Thyroid gland (tissue), 4 donors: ENCODE results near the gene MAPK7. TPM values are rescaled to one million over a fixed set of nuclear protein-coding genes. Genes with fewer than 3 reads are reported as not detected.

Experiments used
- DNase-seq, 2 donors: peaks; one replicate each; pipeline ENCODE4 v3.0.0-alpha.2; 2019
- H3K27ac ChIP-seq, 3 donors: fragments of 200-600 bp; sonication (generic); 1 replicate in 2 of 3; 2 replicates in 1 of 3; pipeline ENCODE4 v1.5.1; 2016 to 2019; ENCODE audit warnings: mild to moderate bottlenecking in 1 of 3, moderate library complexity in 1 of 3
- H3K27me3 ChIP-seq: fragments of 200-600 bp; sonication (generic); one replicate; pipeline ENCODE4 v1.5.1; 2019
- H3K36me3 ChIP-seq, 2 donors: fragments of 200-600 bp; sonication (generic); one replicate each; pipeline ENCODE4 v1.5.1; 2016 to 2019
- H3K4me1 ChIP-seq, 2 donors: fragments of 200-600 bp; sonication (generic); one replicate each; pipeline ENCODE4 v1.5.1; 2017 to 2019
- H3K4me3 ChIP-seq, 3 donors: fragments of 200-600 bp; sonication (generic); replicated peaks in 1 of 3; 1 replicate in 2 of 3; 2 replicates in 1 of 3; pipeline ENCODE4 v1.5.1; 2016; ENCODE audit warnings: mild to moderate bottlenecking in 1 of 3
- H3K9me3 ChIP-seq: fragments of 200-600 bp; sonication (generic); one replicate; pipeline ENCODE4 v1.5.1; 2017
- CTCF ChIP-seq, 6 experiments: fragments of 200-600 bp in 3 of 6; fragments of 450-650 bp in 3 of 6; sonication (generic) in 3 of 6; IDR thresholded peaks; one replicate each; pipeline ENCODE4 v1.5.1; 2016 to 2019; ENCODE audit warnings: antibody characterized with exemption in 6 of 6, mild to moderate bottlenecking in 2 of 6, inconsistent platforms in 1 of 6, moderate library complexity in 1 of 6
- POLR2A ChIP-seq, 2 donors: fragments of 450-650 bp; IDR thresholded peaks; one replicate each; pipeline ENCODE4 v1.6.1; 2017; ENCODE audit warnings: antibody characterized with exemption in 2 of 2, mild to moderate bottlenecking in 2 of 2, moderate library complexity in 1 of 2
- WGBS, 2 donors: methylation state at CpG; one replicate each; pipeline ENCODE4 v1.1.5; 2017; 5-methylcytosine and 5-hydroxymethylcytosine counted together
- intact Hi-C: fragments of 100-400 bp; cut with DNase I; formaldehyde crosslinking; loops from one replicate; pipeline ENCODE4 v1.15.1; 2023
- total RNA-seq, 4 donors: library from RNA; depleted of rRNA; stranded (reverse); fragments of >200 nt; gene quantifications; one replicate each; pipeline ENCODE4 v1.2.3, GENCODE V29; 2016

The MAPK7 gene
- total RNA-seq, 4 donors from 2014 or later = 22.4 to 46.5 (median 31.3) TPM

- Histone ChIP-seq H3K4me3 (no peak overlapping the region), H3K27me3 (no peaks in the 10 kb centered on the region), H3K36me3 (peaks cover 4 to 5% of the 10 kb centered on the region in 2 donors), H3K9me3 (no peaks in the 10 kb centered on the region), H3K4me1 (peaks cover 12 to 13% of the 10 kb centered on the region in 2 donors), H3K27ac (no peak overlapping the region)
- TF ChIP-seq CTCF (IDR thresholded peaks at IDR 0.05) (no peak), POLR2A (IDR thresholded peaks at IDR 0.05) (no peak)
- intact Hi-C loops = loop anchor here (5.0 to 10.0 kb wide), 2 partner anchors 87 to 405 kb away; no protein-coding TSS in a partner anchor
- no peak for DNase-seq
- 96 to 98% methylated on average over 5 of the region's 5 CpGs for WGBS, 2 donors
These were observed 18.4 kb upstream of the MAPK7 start for GRCh38 chr17:19359856-19360255.

- TF ChIP-seq CTCF (IDR thresholded peaks at IDR 0.05) = no peak
- TF ChIP-seq POLR2A (IDR thresholded peaks at IDR 0.05) = no peak
- Histone ChIP-seq H3K4me3 (no peak overlapping the region), H3K27ac (no peak overlapping the region), H3K27me3 (no peaks in the 10 kb centered on the region), H3K4me1 (peaks cover 12 to 13% of the 10 kb centered on the region in 2 donors), H3K9me3 (no peaks in the 10 kb centered on the region), H3K36me3 (peaks cover 4 to 5% of the 10 kb centered on the region in 2 donors)
- DNase-seq = no peak
- intact Hi-C loops = loop anchor here (5.0 to 10.0 kb wide), 2 partner anchors 87 to 404 kb away; no protein-coding TSS in a partner anchor
- WGBS, 2 donors = 92 to 93% methylated on average over 8 of the region's 8 CpGs
These were observed 17.5 kb upstream of the MAPK7 start for GRCh38 chr17:19360772-19361171.

- H3K27ac ChIP-seq = no peak overlapping the region
These were observed 17.0 kb upstream of the MAPK7 start for GRCh38 chr17:19361326-19361725.

GRCh38 chr17:19361944-19362276 lies 16.4 kb upstream of the MAPK7 start:
- Histone ChIP-seq H3K4me3 (peak overlapping the region; percentile 43 to 66 (median 63)), H3K9me3 (no peaks in the 10 kb centered on the region), H3K36me3 (peaks cover 3 to 4% of the 10 kb centered on the region in 2 donors), H3K27ac (peak overlapping the region; percentile 50 to 93 (median 92)), H3K4me1 (peaks cover 12 to 13% of the 10 kb centered on the region in 2 donors), H3K27me3 (no peaks in the 10 kb centered on the region)
- 19 to 37% methylated on average over 9 to 16 of the region's 16 CpGs for WGBS, 2 donors
- TF ChIP-seq CTCF (IDR thresholded peaks at IDR 0.05) (no peak), POLR2A (IDR thresholded peaks at IDR 0.05) (no peak)
- intact Hi-C loops = loop anchor here (5.0 to 10.0 kb wide), 2 partner anchors 85 to 403 kb away; no protein-coding TSS in a partner anchor
- no peak for DNase-seq

More at GRCh38 chr17:19361326-19361725, 17.0 kb upstream of the MAPK7 start:
- TF ChIP-seq CTCF (IDR thresholded peaks at IDR 0.05) (no peak), POLR2A (IDR thresholded peaks at IDR 0.05) (no peak)
- no peaks in the 10 kb centered on the region for H3K9me3 ChIP-seq
- no peak for DNase-seq
- peaks cover 12 to 13% of the 10 kb centered on the region in 2 donors for H3K4me1 ChIP-seq
- no peak overlapping the region for H3K4me3 ChIP-seq
- intact Hi-C loops = loop anchor here (5.0 to 10.0 kb wide), 2 partner anchors 86 to 403 kb away; no protein-coding TSS in a partner anchor
- peaks cover 4 to 5% of the 10 kb centered on the region in 2 donors for H3K36me3 ChIP-seq
- 77% methylated on average over 6 of the region's 6 CpGs for WGBS, 2 donors
- H3K27me3 ChIP-seq = no peaks in the 10 kb centered on the region

GRCh38 chr17:19362277-19363113 lies 15.8 kb upstream of the MAPK7 start, which contains the start of gene B9D1:
B9D1 (minus strand) TSS chr17:19362723; CDS start chr17:19362569, 154 bp downstream.
- TF ChIP-seq CTCF (IDR thresholded peaks at IDR 0.05) = peak in 5 of 6 experiments; percentile 98 to 100 (median 99)
- peak in 1 of 2 donors; percentile 70 for TF ChIP-seq POLR2A (IDR thresholded peaks at IDR 0.05)
- H3K4me3 ChIP-seq = peak within 1 kb of the TSS; percentile 43 to 66 (median 63)
- H3K9me3 ChIP-seq = no peaks in the 10 kb centered on the region
- peaks cover 12 to 13% of the 10 kb centered on the region in 2 donors for H3K4me1 ChIP-seq
- peaks cover 3 to 4% of the 10 kb centered on the region in 2 donors for H3K36me3 ChIP-seq
- WGBS, 2 donors = 0% methylated on average over 3 to 5 of the region's 83 CpGs
- intact Hi-C loops = loop anchor here (5.0 to 10.0 kb wide), 2 partner anchors 85 to 402 kb away; no protein-coding TSS in a partner anchor
- no peaks in the 10 kb centered on the region for H3K27me3 ChIP-seq
- peak within 1 kb of the TSS; percentile 75 to 93 (median 92) for H3K27ac ChIP-seq
- DNase-seq = peak; percentile 93 to 94
